Upper lobe of left lung (tissue), 4 donors: ENCODE data around the gene IRF6.

Experiments used
- EP300 ChIP-seq, 4 donors: sonication (generic); formaldehyde crosslinking; IDR thresholded peaks; one replicate each; pipeline ENCODE4 v1.5.1; 2017; ENCODE audit warnings: antibody characterized with exemption in 4 of 4, control low read depth in 2 of 4
- POLR2A ChIP-seq, 4 donors: fragments of 450-650 bp; IDR thresholded peaks; one replicate each; pipeline ENCODE4 v1.5.1; 2016 to 2017; ENCODE audit warnings: antibody characterized with exemption in 4 of 4, mild to moderate bottlenecking in 2 of 4
- TF ChIP-seq, protein P1 (sequence below), 6 experiments: fragments of 450-650 bp in 4 of 6; fragments of 200-600 bp in 2 of 6; sonication (generic) in 2 of 6; IDR thresholded peaks; one replicate each; pipeline ENCODE4 v1.5.1; 2016 to 2019; ENCODE audit warnings: antibody characterized with exemption in 6 of 6

DNA sequence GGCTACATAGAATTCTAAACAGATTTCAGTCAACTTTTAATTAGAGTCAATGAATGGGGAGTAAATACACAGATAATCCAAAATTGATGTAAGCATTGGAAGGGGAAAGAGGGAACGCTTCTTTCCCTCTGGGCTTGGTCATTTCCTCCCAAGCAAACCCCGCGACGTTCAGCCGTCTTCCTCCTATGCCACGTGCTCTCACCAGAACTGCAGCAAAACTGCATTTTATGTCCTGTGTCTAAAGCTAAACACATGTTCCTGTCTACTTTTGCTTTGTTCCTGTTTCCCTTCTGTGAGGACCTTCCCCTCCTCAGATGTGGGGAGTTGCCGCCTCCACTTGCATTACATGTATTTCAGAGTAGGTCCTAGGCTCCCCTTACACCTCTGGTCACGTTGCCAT lies 49.1 kb upstream of the IRF6 start:
- TF ChIP-seq, protein P1, sequence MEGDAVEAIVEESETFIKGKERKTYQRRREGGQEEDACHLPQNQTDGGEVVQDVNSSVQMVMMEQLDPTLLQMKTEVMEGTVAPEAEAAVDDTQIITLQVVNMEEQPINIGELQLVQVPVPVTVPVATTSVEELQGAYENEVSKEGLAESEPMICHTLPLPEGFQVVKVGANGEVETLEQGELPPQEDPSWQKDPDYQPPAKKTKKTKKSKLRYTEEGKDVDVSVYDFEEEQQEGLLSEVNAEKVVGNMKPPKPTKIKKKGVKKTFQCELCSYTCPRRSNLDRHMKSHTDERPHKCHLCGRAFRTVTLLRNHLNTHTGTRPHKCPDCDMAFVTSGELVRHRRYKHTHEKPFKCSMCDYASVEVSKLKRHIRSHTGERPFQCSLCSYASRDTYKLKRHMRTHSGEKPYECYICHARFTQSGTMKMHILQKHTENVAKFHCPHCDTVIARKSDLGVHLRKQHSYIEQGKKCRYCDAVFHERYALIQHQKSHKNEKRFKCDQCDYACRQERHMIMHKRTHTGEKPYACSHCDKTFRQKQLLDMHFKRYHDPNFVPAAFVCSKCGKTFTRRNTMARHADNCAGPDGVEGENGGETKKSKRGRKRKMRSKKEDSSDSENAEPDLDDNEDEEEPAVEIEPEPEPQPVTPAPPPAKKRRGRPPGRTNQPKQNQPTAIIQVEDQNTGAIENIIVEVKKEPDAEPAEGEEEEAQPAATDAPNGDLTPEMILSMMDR (IDR thresholded peaks at IDR 0.05): no peak
- TF ChIP-seq POLR2A (IDR thresholded peaks at IDR 0.05) (no peak), EP300 (IDR thresholded peaks at IDR 0.05) (no peak)
